Aorta (tissue), 5 donors: ENCODE results near the gene TMEM132D. TPM values are rescaled to one million over a fixed set of nuclear protein-coding genes. Genes with fewer than 3 reads are reported as not detected.

Source experiments
- ATAC-seq: fragments of 200-7000 bp; cut with Tn5 transposase; one replicate; pipeline ENCODE4 v1.9.1; 2022; ENCODE audit warnings: moderate library complexity; ENCODE audit not compliant: low FRiP score
- DNase-seq, 2 donors: peaks; one replicate each; pipeline ENCODE4 v3.0.0-alpha.2; 2020
- H3K27ac ChIP-seq, 2 donors: one replicate each; pipeline ENCODE4 v1.5.1; 2013; ENCODE audit warnings: low read length in 2 of 2, mild to moderate bottlenecking in 2 of 2, moderate library complexity in 2 of 2, control low read depth in 1 of 2, inconsistent platforms in 1 of 2, low read depth in 1 of 2
- H3K27me3 ChIP-seq, 2 donors: one replicate each; pipeline ENCODE4 v1.6.1; 2013; ENCODE audit warnings: control low read depth in 1 of 2, low read length in 1 of 2, mild to moderate bottlenecking in 1 of 2, moderate library complexity in 1 of 2; ENCODE audit not compliant: insufficient read depth in 2 of 2, control insufficient read depth in 1 of 2
- H3K36me3 ChIP-seq, 2 donors: one replicate each; pipeline ENCODE4 v1.6.1; 2013; ENCODE audit warnings: control low read depth in 1 of 2, low read length in 1 of 2, mild to moderate bottlenecking in 1 of 2; ENCODE audit not compliant: insufficient read depth in 2 of 2, control insufficient read depth in 1 of 2
- H3K4me1 ChIP-seq, 2 donors: one replicate each; pipeline ENCODE4 v1.6.1; 2013; ENCODE audit warnings: low read length in 2 of 2, control low read depth in 1 of 2, mild to moderate bottlenecking in 1 of 2, moderate library complexity in 1 of 2; ENCODE audit not compliant: insufficient read depth in 2 of 2, control insufficient read depth in 1 of 2
- H3K4me3 ChIP-seq, 2 donors: one replicate each; pipeline ENCODE4 v1.5.1; 2013; ENCODE audit warnings: low read length in 2 of 2, control low read depth in 1 of 2, mild to moderate bottlenecking in 1 of 2
- H3K9me3 ChIP-seq: one replicate; pipeline ENCODE4 v1.6.1; 2013; ENCODE audit warnings: mild to moderate bottlenecking, low read length; ENCODE audit not compliant: control insufficient read depth
- WGBS, 2 donors: extraction: QIAGEN DNeasy Blood & Tissue Kit; methylation state at CpG; one replicate each; pipeline ENCODE4 v1.1.7; 2013; 5-methylcytosine and 5-hydroxymethylcytosine counted together
- intact Hi-C, 2 donors: fragments of 100-400 bp; cut with DNase I; formaldehyde crosslinking; loops; one replicate each; pipeline versions ENCODE4 v1.14.2 to v1.15.0; 2022
- polyA plus RNA-seq, 2 donors: library from polyadenylated mRNA; stranded (reverse); fragments of 200-250 nt; gene quantifications; one replicate each; pipeline ENCODE4 v1.2.3, GENCODE V29; 2013
- total RNA-seq, 2 donors: library from RNA; stranded (reverse); fragmentation: NEBNext Ultra II Directional; extraction: Animal tissue kit (Norgen Biotek cat#: 25700); gene quantifications; one replicate each; pipeline ENCODE4 v1.2.1, GENCODE V29; 2021
- donor health status: healthy with polysubstance abuse.
- donor health status: Bipolar disorder and iron deficiency.
- donor health status: DM: no; HTN: no; CAD: no.
- donor health status: DM: no; HTN: no; CAD: no.
- donor health status: DM: yes; HTN: yes; CAD: no.

TMEM132D gene
- total and polyA plus RNA-seq, 4 donors, result not detected

DNA sequence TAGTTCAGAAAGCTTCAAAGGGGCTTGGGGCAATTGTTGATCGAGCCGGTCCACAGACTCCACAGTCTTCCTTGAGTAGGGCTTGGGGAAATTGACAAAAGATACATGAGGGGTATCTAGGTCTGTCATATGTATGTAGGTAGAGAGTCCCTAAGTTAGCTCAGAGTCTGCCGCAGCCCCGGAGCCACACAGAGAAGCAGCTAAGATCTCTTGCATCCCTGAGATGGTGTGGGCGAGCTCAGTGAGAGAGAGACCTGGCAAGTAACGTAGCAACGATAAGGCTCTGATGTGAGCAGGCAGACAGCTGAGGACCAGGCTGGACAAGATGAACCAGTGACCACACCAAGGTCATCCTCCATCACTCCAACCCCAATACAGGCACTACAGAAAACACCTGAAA, 297.6 kb downstream of the TMEM132D start:
- H3K27me3 ChIP-seq, result no peaks in the 10 kb centered on the region
- DNase-seq, result no peak
- no peaks in the 10 kb centered on the region for H3K36me3 ChIP-seq
- intact Hi-C loops, result no loop called here
- H3K4me3 ChIP-seq, result no peak overlapping the region
- H3K4me1 ChIP-seq, result no peaks in the 10 kb centered on the region
- no peaks in the 10 kb centered on the region for H3K9me3 ChIP-seq
- no peak overlapping the region for H3K27ac ChIP-seq
- WGBS, 2 donors, result 85 to 90% methylated on average over 7 of the region's 7 CpGs
- ATAC-seq, result peak; percentile 19

DNA sequence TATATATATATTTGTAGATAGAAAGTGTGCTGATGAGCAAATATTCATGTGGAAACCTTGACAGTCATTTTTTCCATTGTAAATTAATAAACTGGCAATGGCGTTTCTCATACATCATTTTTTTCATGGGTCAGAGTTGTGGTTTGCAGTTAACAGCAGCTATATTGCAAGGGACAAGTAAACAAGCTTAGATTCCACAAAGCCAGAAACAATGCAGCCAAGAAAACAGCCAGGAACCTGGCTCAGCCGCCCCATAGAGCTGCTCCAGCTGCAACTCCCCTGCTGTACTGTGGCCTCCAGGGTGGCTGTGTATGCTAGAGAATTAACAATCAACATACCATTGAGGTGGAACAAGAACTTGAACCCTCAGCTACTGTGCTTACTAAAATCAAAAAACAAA, 298.2 kb downstream of the TMEM132D start:
- H3K27ac ChIP-seq, result no peak overlapping the region
- no peak for ATAC-seq
- H3K36me3 ChIP-seq, result no peaks in the 10 kb centered on the region
- H3K4me1 ChIP-seq, result no peaks in the 10 kb centered on the region
- H3K27me3 ChIP-seq, result no peaks in the 10 kb centered on the region
- H3K4me3 ChIP-seq, result no peak overlapping the region
- WGBS, 2 donors, result 52 to 62% methylated on average over 2 of the region's 2 CpGs
- no peak for DNase-seq
- intact Hi-C loops, result no loop called here
- H3K9me3 ChIP-seq, result no peaks in the 10 kb centered on the region

DNA sequence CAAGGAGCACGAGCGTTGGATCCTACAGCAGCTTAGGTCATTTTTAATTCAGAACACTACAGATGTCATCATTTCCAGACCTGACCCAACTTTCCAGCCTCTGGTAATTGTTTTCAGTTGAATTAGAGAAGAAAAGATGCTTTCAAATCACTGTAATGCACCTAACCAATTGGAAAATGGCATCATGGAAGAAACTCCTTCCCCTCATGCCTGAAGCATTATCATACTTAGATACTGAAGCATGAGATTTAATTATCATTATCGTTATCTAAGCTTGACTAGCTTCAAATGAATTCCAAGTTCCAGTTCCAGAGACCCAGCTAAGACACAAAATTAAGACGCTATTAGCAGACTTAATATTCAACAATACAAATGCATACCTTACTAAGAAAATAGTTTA, 299.3 kb downstream of the TMEM132D start:
- no peak for ATAC-seq
- Histone ChIP-seq H3K27ac (no peak overlapping the region), H3K4me3 (no peak overlapping the region), H3K27me3 (no peaks in the 10 kb centered on the region), H3K4me1 (no peaks in the 10 kb centered on the region), H3K36me3 (no peaks in the 10 kb centered on the region), H3K9me3 (peaks cover 1% of the 10 kb centered on the region)
- WGBS, 2 donors, result 58 to 63% methylated on average over 4 of the region's 4 CpGs
- no peak for DNase-seq
- intact Hi-C loops, result no loop called here

GRCh38 chr12:129599406-129599805, 304.4 kb downstream of the TMEM132D start:
- no peak overlapping the region for H3K27ac ChIP-seq
- WGBS, 2 donors, result 26 to 30% methylated on average over 1 of the region's 1 CpG
- no peaks in the 10 kb centered on the region for H3K27me3 ChIP-seq
- DNase-seq, result no peak
- no peaks in the 10 kb centered on the region for H3K4me1 ChIP-seq
- H3K4me3 ChIP-seq, result no peak overlapping the region
- H3K9me3 ChIP-seq, result peaks cover 1% of the 10 kb centered on the region
- intact Hi-C loops, result no loop called here
- no peak for ATAC-seq
- no peaks in the 10 kb centered on the region for H3K36me3 ChIP-seq

DNA sequence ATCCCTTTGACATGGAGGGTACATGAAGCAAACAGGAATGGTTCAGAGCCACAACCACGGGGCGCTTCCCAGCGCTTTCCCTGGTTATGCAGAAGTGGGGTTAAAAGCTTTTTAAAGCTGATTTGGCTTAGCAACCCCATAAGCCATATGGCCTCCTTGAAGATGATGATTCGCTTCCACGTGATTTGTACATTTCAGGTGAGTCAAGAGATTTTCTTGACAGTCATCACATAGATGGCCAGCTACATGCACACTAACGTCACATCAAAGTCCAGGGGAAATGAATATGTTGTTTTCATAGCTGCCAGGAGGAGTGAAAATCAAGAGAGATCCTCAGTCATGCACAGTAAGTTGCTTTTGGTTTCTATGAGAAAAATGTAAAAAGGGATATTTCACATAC, 309.7 kb downstream of the TMEM132D start:
- no peaks in the 10 kb centered on the region for H3K9me3 ChIP-seq
- WGBS, 2 donors, result 56 to 59% methylated on average over 6 of the region's 6 CpGs
- no peak overlapping the region for H3K4me3 ChIP-seq
- no peaks in the 10 kb centered on the region for H3K36me3 ChIP-seq
- DNase-seq, result no peak
- no peaks in the 10 kb centered on the region for H3K27me3 ChIP-seq
- ATAC-seq, result no peak
- no peak overlapping the region for H3K27ac ChIP-seq
- no peaks in the 10 kb centered on the region for H3K4me1 ChIP-seq
- intact Hi-C loops, result no loop called here

DNA sequence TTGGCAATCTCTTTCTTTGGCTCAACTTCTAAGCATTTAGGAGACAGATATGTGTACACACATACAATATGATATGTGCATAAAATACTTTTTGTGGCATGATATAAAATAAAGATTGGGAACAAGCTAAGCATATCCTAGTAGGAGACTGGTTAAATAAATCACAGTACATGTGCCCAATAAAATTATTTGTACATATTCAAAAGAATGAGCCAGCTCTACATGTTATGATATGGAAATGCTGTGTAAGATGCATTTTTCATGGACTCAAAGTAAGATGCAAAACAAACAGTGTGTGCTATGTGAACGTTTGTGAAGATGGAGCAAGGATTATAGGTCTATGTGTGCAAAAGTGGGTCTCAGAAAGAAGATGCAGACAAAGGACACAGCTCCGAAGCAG, 311.4 kb downstream of the TMEM132D start:
- H3K4me3 ChIP-seq, result no peak overlapping the region

GRCh38 chr12:129589503-129589902, 314.3 kb downstream of the TMEM132D start:
- Histone ChIP-seq H3K4me3 (no peak overlapping the region), H3K4me1 (no peaks in the 10 kb centered on the region), H3K9me3 (no peaks in the 10 kb centered on the region), H3K36me3 (no peaks in the 10 kb centered on the region), H3K27ac (no peak overlapping the region), H3K27me3 (no peaks in the 10 kb centered on the region)
- intact Hi-C loops, result no loop called here
- no peak for DNase-seq
- ATAC-seq, result no peak
- 83 to 95% methylated on average over 5 of the region's 5 CpGs for WGBS, 2 donors

More for the DNA sequence above, 311.4 kb downstream of the TMEM132D start:
- intact Hi-C loops, result no loop called here
- Histone ChIP-seq H3K27me3 (no peaks in the 10 kb centered on the region), H3K4me1 (no peaks in the 10 kb centered on the region), H3K27ac (no peak overlapping the region), H3K9me3 (no peaks in the 10 kb centered on the region), H3K36me3 (no peaks in the 10 kb centered on the region)
- whole genome bisulfite sequencing, 2 donors, result 45 to 47% methylated on average over 2 of the region's 2 CpGs
- ATAC-seq (no peak), DNase-seq (no peak)

GRCh38 chr12:129588142-129588541, 315.7 kb downstream of the TMEM132D start:
- Histone ChIP-seq H3K9me3 (no peaks in the 10 kb centered on the region), H3K4me1 (no peaks in the 10 kb centered on the region), H3K27ac (no peak overlapping the region), H3K4me3 (no peak overlapping the region), H3K36me3 (no peaks in the 10 kb centered on the region), H3K27me3 (no peaks in the 10 kb centered on the region)
- intact Hi-C loops, result no loop called here
- DNase-seq (no peak), ATAC-seq (no peak)
- WGBS, 2 donors, result 82 to 85% methylated on average over 4 of the region's 4 CpGs

- Histone ChIP-seq H3K9me3 (no peaks in the 10 kb centered on the region), H3K27ac (no peak overlapping the region), H3K4me3 (no peak overlapping the region), H3K36me3 (no peaks in the 10 kb centered on the region), H3K4me1 (no peaks in the 10 kb centered on the region), H3K27me3 (no peaks in the 10 kb centered on the region)
- intact Hi-C loops, result no loop called here
- WGBS, 2 donors, result 91 to 92% methylated on average over 9 of the region's 9 CpGs
- ATAC-seq, result no peak
- DNase-seq, result no peak
Measured at GRCh38 chr12:129585296-129585695, 318.5 kb downstream of the TMEM132D start.
